ENCODE results near the gene PPP2R5C. TPM values are rescaled to one million over a fixed set of nuclear protein-coding genes. Genes with fewer than 3 reads are reported as not detected.

PPP2R5C gene
- total RNA-seq, 4 donors from 2014 or later: 66.2 to 211 (median 116) TPM

- Histone ChIP-seq H3K9me3 (peaks cover 6 to 7% of the 10 kb centered on the region in 2 donors), H3K27me3 (no peaks in the 10 kb centered on the region), H3K36me3 (no peaks in the 10 kb centered on the region), H3K27ac (no peak overlapping the region), H3K4me1 (peaks cover 10 to 13% (median 12%) of the 10 kb centered on the region in 4 donors), H3K4me3 (no peak overlapping the region)
- TF ChIP-seq POLR2AphosphoS5 (IDR thresholded peaks at IDR 0.05): no peak
- 77% methylated on average over 4 of the region's 4 CpGs; no CpG with 5 or more reads in 1 of the 2 donors for WGBS, 2 donors (ENCODE audit: low coverage in 1 of 2)
- in situ Hi-C loops (cut with MboI; ENCODE audit: low pct_ligation_motif_present in 1 of 4, low pct_unique_long_range_greater_than_20kb in 1 of 4, low sequenced_read_pairs in 3 of 4): no loop called here
- no peak for DNase-seq
- intact Hi-C loops (cut with DNase I; ENCODE audit: low total_unique reads): no loop called here
Measured at GRCh38 chr14:101736071-101736470, 25.4 kb upstream of the PPP2R5C start.

- Histone ChIP-seq H3K27me3 (no peaks in the 10 kb centered on the region), H3K27ac (no peak overlapping the region), H3K4me3 (no peak overlapping the region), H3K36me3 (no peaks in the 10 kb centered on the region), H3K9me3 (peaks cover 7 to 9% of the 10 kb centered on the region in 2 donors), H3K4me1 (peaks cover 7 to 8% (median 7%) of the 10 kb centered on the region in 4 donors)
- in situ Hi-C loops (cut with MboI; ENCODE audit: low pct_ligation_motif_present in 1 of 4, low pct_unique_long_range_greater_than_20kb in 1 of 4, low sequenced_read_pairs in 3 of 4): no loop called here
- WGBS, 2 donors (ENCODE audit: low coverage in 1 of 2): 73 to 90% methylated on average over 2 to 8 of the region's 8 CpGs
- TF ChIP-seq POLR2AphosphoS5 (IDR thresholded peaks at IDR 0.05): no peak
- no peak for TF ChIP-seq CTCF (IDR thresholded peaks at IDR 0.05)
- no peak for TF ChIP-seq POLR2A (IDR thresholded peaks at IDR 0.05)
- TF ChIP-seq EP300 (IDR thresholded peaks at IDR 0.05; ENCODE audit: low read depth): no peak
- no peak for DNase-seq
- intact Hi-C loops (cut with DNase I; ENCODE audit: low total_unique reads): no loop called here
Measured at GRCh38 chr14:101736585-101736984, 24.9 kb upstream of the PPP2R5C start.

GRCh38 chr14:101737414-101738339, 23.8 kb upstream of the PPP2R5C start:
- H3K27ac ChIP-seq: no peak overlapping the region
- H3K27me3 ChIP-seq: no peaks in the 10 kb centered on the region
- no peak overlapping the region for H3K4me3 ChIP-seq
- intact Hi-C loops (cut with DNase I; ENCODE audit: low total_unique reads) (no loop called here), in situ Hi-C loops (cut with MboI; ENCODE audit: low pct_ligation_motif_present in 1 of 4, low pct_unique_long_range_greater_than_20kb in 1 of 4, low sequenced_read_pairs in 3 of 4) (no loop called here)
- TF ChIP-seq POLR2AphosphoS5 (IDR thresholded peaks at IDR 0.05) (no peak), POLR2A (IDR thresholded peaks at IDR 0.05) (no peak), EP300 (IDR thresholded peaks at IDR 0.05; ENCODE audit: low read depth) (no peak), CTCF (IDR thresholded peaks at IDR 0.05) (peak in 1 of 5 experiments; percentile 14)
- H3K9me3 ChIP-seq: peaks cover 7 to 9% of the 10 kb centered on the region in 2 donors
- 68 to 100% methylated on average over 2 to 11 of the region's 11 CpGs for WGBS, 2 donors (ENCODE audit: low coverage in 1 of 2)
- no peaks in the 10 kb centered on the region for H3K36me3 ChIP-seq
- H3K4me1 ChIP-seq: no peaks in the 10 kb centered on the region
- no peak for DNase-seq

- Histone ChIP-seq H3K4me3 (no peak overlapping the region), H3K4me1 (no peaks in the 10 kb centered on the region), H3K27me3 (no peaks in the 10 kb centered on the region), H3K36me3 (no peaks in the 10 kb centered on the region), H3K27ac (no peak overlapping the region), H3K9me3 (peaks cover 7 to 9% of the 10 kb centered on the region in 2 donors)
- intact Hi-C loops (cut with DNase I; ENCODE audit: low total_unique reads): no loop called here
- TF ChIP-seq POLR2AphosphoS5 (IDR thresholded peaks at IDR 0.05) (no peak), EP300 (IDR thresholded peaks at IDR 0.05; ENCODE audit: low read depth) (no peak), CTCF (IDR thresholded peaks at IDR 0.05) (no peak), POLR2A (IDR thresholded peaks at IDR 0.05) (no peak)
- in situ Hi-C loops (cut with MboI; ENCODE audit: low pct_ligation_motif_present in 1 of 4, low pct_unique_long_range_greater_than_20kb in 1 of 4, low sequenced_read_pairs in 3 of 4): no loop called here
- WGBS, 2 donors (ENCODE audit: low coverage in 1 of 2): 74 to 87% methylated on average over 3 of the region's 3 CpGs
- no peak for DNase-seq
Measured at GRCh38 chr14:101738703-101739320, 22.7 kb upstream of the PPP2R5C start.

All from transverse colon (tissue), 4 donors.